BLaER1 (cell line): ENCODE measurements around the gene TCF4.

Experiments used
- H3K27ac ChIP-seq: shearing (Covaris generic); formaldehyde crosslinking; 2 replicates; pipeline ENCODE4 v1.8.1; 2022
- H3K27me3 ChIP-seq: shearing (Covaris generic); formaldehyde crosslinking; 2 replicates; pipeline ENCODE4 v1.8.1; 2022
- H3K36me3 ChIP-seq: shearing (Covaris generic); formaldehyde crosslinking; 2 replicates; pipeline ENCODE4 v1.8.1; 2022
- H3K4me1 ChIP-seq: shearing (Covaris generic); formaldehyde crosslinking; 2 replicates; pipeline ENCODE4 v1.8.1; 2022
- H3K4me2 ChIP-seq: shearing (Covaris generic); formaldehyde crosslinking; 2 replicates; pipeline ENCODE4 v1.8.1; 2022
- H3K4me3 ChIP-seq: shearing (Covaris generic); formaldehyde crosslinking; 2 replicates; pipeline ENCODE4 v1.8.1; 2022
- H3K9ac ChIP-seq: shearing (Covaris generic); formaldehyde crosslinking; 2 replicates; pipeline ENCODE4 v1.8.1; 2022
- H3K9me3 ChIP-seq: shearing (Covaris generic); formaldehyde crosslinking; 2 replicates; pipeline ENCODE4 v1.8.1; 2022
- H4K20me1 ChIP-seq: shearing (Covaris generic); formaldehyde crosslinking; 2 replicates; pipeline ENCODE4 v1.8.1; 2022
- Cebpa-rat ChIP-seq: shearing (Covaris generic); IDR thresholded peaks from 2 replicates; pipeline ENCODE4 v1.8.1; 2022

The TCF4 gene

GRCh38 chr18:55530166-55530565 is 57.8 kb downstream of the TCF4 start:
- no peak for TF ChIP-seq Cebpa-rat
- H3K9ac ChIP-seq = no peak overlapping the region
- H3K9me3 ChIP-seq = peaks cover 7% of the 10 kb centered on the region; the same call in 1 of the 2 replicates
- no peak overlapping the region for H3K4me2 ChIP-seq
- no peak overlapping the region for H3K4me3 ChIP-seq
- H3K36me3 ChIP-seq = peaks cover 72% of the 10 kb centered on the region
- no peak overlapping the region for H3K27ac ChIP-seq
- 0 out of 2 replicates have a peak, but pooled peaks cover 22% of the 10 kb centered on the region for H3K4me1 ChIP-seq
- H4K20me1 ChIP-seq = peaks cover 85% of the 10 kb centered on the region
- H3K27me3 ChIP-seq = no peaks in the 10 kb centered on the region

- no peak overlapping the region for H3K4me2 ChIP-seq
- no peak overlapping the region for H3K4me3 ChIP-seq
- peaks cover 66% of the 10 kb centered on the region for H3K36me3 ChIP-seq
- no peak overlapping the region for H3K27ac ChIP-seq
- peaks cover 7% of the 10 kb centered on the region; the same call in 1 of the 2 replicates for H3K9me3 ChIP-seq
- peaks cover 84% of the 10 kb centered on the region for H4K20me1 ChIP-seq
- H3K4me1 ChIP-seq = 0 out of 2 replicates have a peak, but pooled peaks cover 21% of the 10 kb centered on the region
- TF ChIP-seq Cebpa-rat = no peak
- H3K27me3 ChIP-seq = no peaks in the 10 kb centered on the region
- no peak overlapping the region for H3K9ac ChIP-seq
Measured at GRCh38 chr18:55529581-55529980, 58.4 kb downstream of the TCF4 start.

GRCh38 chr18:55525845-55526244 is 62.1 kb downstream of the TCF4 start:
- H3K36me3 ChIP-seq = peaks cover 47% of the 10 kb centered on the region
- no peak overlapping the region for H3K4me3 ChIP-seq
- H3K27me3 ChIP-seq = no peaks in the 10 kb centered on the region
- H4K20me1 ChIP-seq = peaks cover 67% of the 10 kb centered on the region
- no peak overlapping the region for H3K27ac ChIP-seq
- no peak overlapping the region for H3K4me2 ChIP-seq
- TF ChIP-seq Cebpa-rat = no peak
- peaks cover 7% of the 10 kb centered on the region; the same call in 1 of the 2 replicates for H3K9me3 ChIP-seq
- no peak overlapping the region for H3K9ac ChIP-seq
- H3K4me1 ChIP-seq = 0 out of 2 replicates have a peak, but pooled peaks cover 14% of the 10 kb centered on the region

- TF ChIP-seq Cebpa-rat = no peak
- Histone ChIP-seq H3K27me3 (no peaks in the 10 kb centered on the region), H3K9ac (no peak overlapping the region), H3K4me3 (no peak overlapping the region), H3K27ac (no peak overlapping the region), H3K4me2 (no peak overlapping the region), H4K20me1 (peaks cover 61% of the 10 kb centered on the region), H3K9me3 (peaks cover 7% of the 10 kb centered on the region; the same call in 1 of the 2 replicates), H3K36me3 (peaks cover 40% of the 10 kb centered on the region), H3K4me1 (0 out of 2 replicates have a peak, but pooled peaks cover 14% of the 10 kb centered on the region)
Measured at GRCh38 chr18:55524353-55525073, 63.5 kb downstream of the TCF4 start.

- no peak for TF ChIP-seq Cebpa-rat
- Histone ChIP-seq H3K36me3 (peaks cover 47% of the 10 kb centered on the region), H3K27ac (no peak overlapping the region), H3K4me2 (no peak overlapping the region), H3K4me1 (peaks cover 14% of the 10 kb centered on the region), H3K4me3 (no peak overlapping the region), H3K9ac (no peak overlapping the region), H4K20me1 (peaks cover 53% of the 10 kb centered on the region), H3K9me3 (peaks cover 17% of the 10 kb centered on the region; the same call in 1 of the 2 replicates), H3K27me3 (no peaks in the 10 kb centered on the region)
Measured at GRCh38 chr18:55523001-55523400, 65.0 kb downstream of the TCF4 start.

- Histone ChIP-seq H3K4me1 (peaks cover 19% of the 10 kb centered on the region), H3K4me3 (no peak overlapping the region), H3K9ac (no peak overlapping the region), H3K4me2 (no peak overlapping the region), H3K36me3 (peaks cover 45% of the 10 kb centered on the region), H4K20me1 (peaks cover 48% of the 10 kb centered on the region), H3K9me3 (peaks cover 17% of the 10 kb centered on the region; the same call in 1 of the 2 replicates), H3K27me3 (no peaks in the 10 kb centered on the region), H3K27ac (no peak overlapping the region)
- TF ChIP-seq Cebpa-rat = no peak
Measured at GRCh38 chr18:55522011-55522410, 66.0 kb downstream of the TCF4 start.

- no peaks in the 10 kb centered on the region for H3K27me3 ChIP-seq
- peaks cover 17% of the 10 kb centered on the region for H4K20me1 ChIP-seq
- peaks cover 14% of the 10 kb centered on the region; the same call in 1 of the 2 replicates for H3K9me3 ChIP-seq
- no peak for TF ChIP-seq Cebpa-rat
- peaks cover 49% of the 10 kb centered on the region for H3K36me3 ChIP-seq
- H3K4me1 ChIP-seq = peaks cover 65% of the 10 kb centered on the region
- no peak overlapping the region for H3K4me3 ChIP-seq
- no peak overlapping the region for H3K9ac ChIP-seq
- peak overlapping the region; percentile 68 for H3K27ac ChIP-seq
- H3K4me2 ChIP-seq = peak overlapping the region; percentile 63
Measured at GRCh38 chr18:55517055-55517454, 70.9 kb downstream of the TCF4 start.

- H3K27ac ChIP-seq = peak overlapping the region; percentile 68
- H3K9me3 ChIP-seq = peaks cover 14% of the 10 kb centered on the region; the same call in 1 of the 2 replicates
- peaks cover 72% of the 10 kb centered on the region for H3K4me1 ChIP-seq
- no peak for TF ChIP-seq Cebpa-rat
- H4K20me1 ChIP-seq = peaks cover 8% of the 10 kb centered on the region
- H3K4me3 ChIP-seq = no peak overlapping the region
- no peaks in the 10 kb centered on the region for H3K27me3 ChIP-seq
- peak overlapping the region; percentile 63 for H3K4me2 ChIP-seq
- no peak overlapping the region for H3K9ac ChIP-seq
- H3K36me3 ChIP-seq = peaks cover 40% of the 10 kb centered on the region
Measured at GRCh38 chr18:55515941-55516710, 71.9 kb downstream of the TCF4 start.

- TF ChIP-seq Cebpa-rat = no peak
- no peak overlapping the region for H3K9ac ChIP-seq
- H3K4me3 ChIP-seq = no peak overlapping the region
- H3K4me1 ChIP-seq = peaks cover 74% of the 10 kb centered on the region
- peaks cover 40% of the 10 kb centered on the region for H3K36me3 ChIP-seq
- H4K20me1 ChIP-seq = no peaks in the 10 kb centered on the region
- H3K27me3 ChIP-seq = no peaks in the 10 kb centered on the region
- H3K27ac ChIP-seq = peak overlapping the region; percentile 48; the same call in 1 of the 2 replicates
- peaks cover 14% of the 10 kb centered on the region; the same call in 1 of the 2 replicates for H3K9me3 ChIP-seq
- H3K4me2 ChIP-seq = no peak overlapping the region
Measured at GRCh38 chr18:55515214-55515613, 72.8 kb downstream of the TCF4 start.

- H3K27ac ChIP-seq = peak overlapping the region; percentile 94
- H3K4me3 ChIP-seq = no peak overlapping the region
- no peaks in the 10 kb centered on the region for H3K27me3 ChIP-seq
- H3K9ac ChIP-seq = no peak overlapping the region
- peaks cover 86% of the 10 kb centered on the region for H3K4me1 ChIP-seq
- H3K36me3 ChIP-seq = peaks cover 24% of the 10 kb centered on the region
- no peaks in the 10 kb centered on the region for H4K20me1 ChIP-seq
- TF ChIP-seq Cebpa-rat = no peak
- H3K9me3 ChIP-seq = peaks cover 4% of the 10 kb centered on the region; the same call in 1 of the 2 replicates
- H3K4me2 ChIP-seq = peak overlapping the region; percentile 18
Measured at GRCh38 chr18:55513161-55513560, 74.8 kb downstream of the TCF4 start.
